WTC11 (cell line): ENCODE measurements around the gene LRSAM1. TPM values are rescaled to one million over a fixed set of nuclear protein-coding genes. Genes with fewer than 3 reads are reported as not detected.

ENCODE experiments used
- ATAC-seq: fragments of 200-7000 bp; cut with Tn5 transposase; 2 replicates; pipeline ENCODE4 v1.10.0; 2021; ENCODE audit warnings: mild to moderate bottlenecking, moderate library complexity
- CTCF ChIA-PET: fragments of 300-600 bp; sonication (Branson Sonifier 250); formaldehyde crosslinking; loops from one replicate; lab custom pipeline; 2021; ENCODE audit warnings: antibody characterized with exemption; lab: Charles Lee
- POLR2A ChIA-PET: fragments of 350-600 bp; sonication (Branson Sonifier 250); formaldehyde crosslinking; loops from one replicate; lab custom pipeline; 2021; ENCODE audit warnings: antibody characterized with exemption; lab: Charles Lee
- DNase-seq: peaks from one replicate; pipeline ENCODE4 v3.0.0; 2021; ENCODE audit warnings: low spot score
- H3K27ac Mint-ChIP-seq: 2 replicates; pipeline ENCODE4 v1.8.0; 2021; ENCODE audit warnings: mixed read lengths
- H3K27me3 Mint-ChIP-seq: 2 replicates; pipeline ENCODE4 v1.8.0; 2021; ENCODE audit warnings: low read depth, mild to moderate bottlenecking, moderate library complexity, mixed read lengths
- H3K36me3 Mint-ChIP-seq: 2 replicates; pipeline ENCODE4 v1.8.0; 2021; ENCODE audit warnings: mixed read lengths
- H3K4me1 Mint-ChIP-seq: 2 replicates; pipeline ENCODE4 v1.8.0; 2022; ENCODE audit warnings: mixed read lengths
- H3K4me3 Mint-ChIP-seq: 2 replicates; pipeline ENCODE4 v1.8.0; 2021; ENCODE audit warnings: mild to moderate bottlenecking, moderate library complexity, mixed read lengths
- H3K9me3 Mint-ChIP-seq: 2 replicates; pipeline ENCODE4 v1.8.0; 2021; ENCODE audit warnings: mixed read lengths
- AR ChIP-seq: fragments of 250-450 bp; sonication (Bioruptor Pico); IDR thresholded peaks from 2 replicates; pipeline ENCODE4 v1.9.0; 2021; ENCODE audit warnings: mild to moderate bottlenecking
- E2F5 ChIP-seq: sonication (generic); formaldehyde crosslinking; IDR thresholded peaks from 2 replicates; pipeline ENCODE4 v1.8.1; 2022; ENCODE audit warnings: mild to moderate bottlenecking, moderate library complexity, missing genetic modification reagents
- ESRRA ChIP-seq: sonication (generic); formaldehyde crosslinking; IDR thresholded peaks from 2 replicates; pipeline ENCODE4 v1.8.1; 2022; ENCODE audit warnings: mild to moderate bottlenecking, missing genetic modification reagents, borderline replicate concordance
- ETV6 ChIP-seq: sonication (generic); formaldehyde crosslinking; IDR thresholded peaks from 2 replicates; pipeline ENCODE4 v1.8.1; 2022; ENCODE audit warnings: mild to moderate bottlenecking, missing genetic modification reagents
- GABPB1 ChIP-seq: sonication (generic); formaldehyde crosslinking; IDR thresholded peaks from 2 replicates; pipeline ENCODE4 v1.8.1; 2023; ENCODE audit warnings: mild to moderate bottlenecking, missing genetic modification reagents
- GRHL2 ChIP-seq: fragments of 250-450 bp; sonication (Bioruptor Pico); IDR thresholded peaks from 2 replicates; pipeline ENCODE4 v1.8.0; 2022; ENCODE audit warnings: mild to moderate bottlenecking, moderate library complexity; ENCODE audit not compliant: insufficient replicate concordance, severe bottlenecking
- MYBL2 ChIP-seq: sonication (generic); formaldehyde crosslinking; IDR thresholded peaks from 2 replicates; pipeline ENCODE4 v1.8.1; 2023; ENCODE audit warnings: mild to moderate bottlenecking, moderate library complexity, missing genetic modification reagents
- NR3C1 ChIP-seq: sonication (generic); formaldehyde crosslinking; conservative IDR thresholded peaks from 2 replicates; pipeline ENCODE4 v1.8.1; 2023; ENCODE audit warnings: low read depth, mild to moderate bottlenecking, missing genetic modification reagents
- OVOL2 ChIP-seq: fragments of 250-450 bp; sonication (Bioruptor Pico); IDR thresholded peaks from 2 replicates; pipeline ENCODE4 v1.9.0; 2021; ENCODE audit warnings: mild to moderate bottlenecking, borderline replicate concordance
- PRDM15 ChIP-seq: sonication (generic); formaldehyde crosslinking; IDR thresholded peaks from 2 replicates; pipeline ENCODE4 v1.8.0; 2022; ENCODE audit warnings: missing genetic modification reagents
- PRRX2 ChIP-seq: fragments of 250-450 bp; sonication (Bioruptor Pico); IDR thresholded peaks from 2 replicates; pipeline ENCODE4 v1.8.0; 2021; ENCODE audit warnings: mild to moderate bottlenecking
- SMAD3 ChIP-seq: sonication (generic); formaldehyde crosslinking; IDR thresholded peaks from 2 replicates; pipeline ENCODE4 v1.8.0; 2022; ENCODE audit warnings: missing genetic modification reagents, mild to moderate bottlenecking, borderline replicate concordance
- SMAD4 ChIP-seq: sonication (generic); formaldehyde crosslinking; IDR thresholded peaks from 2 replicates; pipeline ENCODE4 v1.8.0; 2022; ENCODE audit warnings: mild to moderate bottlenecking, missing genetic modification reagents
- ZBTB43 ChIP-seq: sonication (generic); formaldehyde crosslinking; IDR thresholded peaks from 2 replicates; pipeline ENCODE4 v1.8.1; 2023; ENCODE audit warnings: mild to moderate bottlenecking, missing genetic modification reagents
- ZNF232 ChIP-seq: sonication (generic); formaldehyde crosslinking; IDR thresholded peaks from 2 replicates; pipeline ENCODE4 v1.8.0; 2022; ENCODE audit warnings: mild to moderate bottlenecking, missing genetic modification reagents
- ZNF317 ChIP-seq: sonication (generic); formaldehyde crosslinking; IDR thresholded peaks from 2 replicates; pipeline ENCODE4 v1.8.1; 2023; ENCODE audit warnings: low read depth, mild to moderate bottlenecking, moderate library complexity, missing genetic modification reagents, borderline replicate concordance
- ZNF396 ChIP-seq: fragments of 250-450 bp; sonication (Bioruptor Pico); IDR thresholded peaks from 2 replicates; pipeline ENCODE4 v1.8.0; 2021; ENCODE audit warnings: mild to moderate bottlenecking, moderate library complexity, borderline replicate concordance
- ZNF416 ChIP-seq: fragments of 250-450 bp; sonication (Bioruptor Pico); IDR thresholded peaks from 2 replicates; pipeline ENCODE4 v1.9.0; 2021; ENCODE audit warnings: mild to moderate bottlenecking, inconsistent platforms
- ZNF512 ChIP-seq: sonication (generic); formaldehyde crosslinking; IDR thresholded peaks from 2 replicates; pipeline ENCODE4 v1.8.1; 2022; ENCODE audit warnings: missing genetic modification reagents, borderline replicate concordance
- ZSCAN18 ChIP-seq: fragments of 250-450 bp; sonication (Bioruptor Pico); IDR thresholded peaks from 2 replicates; pipeline ENCODE4 v2.1.2; 2022; ENCODE audit warnings: mild to moderate bottlenecking, moderate library complexity
- total RNA-seq: library from RNA; stranded (reverse); gene quantifications from 3 replicates; pipeline ENCODE4 v1.2.3, GENCODE V29; 2021

The LRSAM1 gene
- total RNA-seq, 1 experiment from 2014 or later: 32.4 TPM

GRCh38 chr9:127479507-127480081 is 28.3 kb downstream of the LRSAM1 start (continued):
- no peak for TF ChIP-seq AR (CRISPR knock-in tag)
- no peak for TF ChIP-seq ZNF416 (CRISPR knock-in tag)
- no peak for TF ChIP-seq OVOL2

- POLR2A ChIA-PET: no interaction called here
- Mint-ChIP-seq H3K9me3 (no peaks in the 10 kb centered on the region), H3K27me3 (no peaks in the 10 kb centered on the region), H3K27ac (no peak overlapping the region), H3K4me1 (no peaks in the 10 kb centered on the region)
- DNase-seq (no peak), ATAC-seq (no peak)
- TF ChIP-seq NR3C1 (CRISPR knock-in tag) (no peak), E2F5 (no peak), GRHL2 (CRISPR knock-in tag) (no peak), ETV6 (CRISPR knock-in tag) (no peak), ZNF232 (CRISPR knock-in tag) (no peak), ESRRA (CRISPR knock-in tag) (no peak), MYBL2 (CRISPR knock-in tag) (no peak)
- TF ChIP-seq, all 79 proteins: peak for 0
- Mint-ChIP-seq H3K36me3 (peaks cover 28% of the 10 kb centered on the region), H3K4me3 (no peak overlapping the region)
- CTCF ChIA-PET: no interaction called here
These were observed 31.4 kb downstream of the LRSAM1 start for GRCh38 chr9:127482662-127483061.

GRCh38 chr9:127485995-127486394 is 34.7 kb downstream of the LRSAM1 start:
- H3K36me3 Mint-ChIP-seq: peaks cover 17% of the 10 kb centered on the region
- no peaks in the 10 kb centered on the region for H3K9me3 Mint-ChIP-seq
- no peak for TF ChIP-seq SMAD3
- no peak for TF ChIP-seq ZNF512 (CRISPR knock-in tag)
- TF ChIP-seq ETV6 (CRISPR knock-in tag): no peak
- TF ChIP-seq ZNF396 (CRISPR knock-in tag): no peak
- no peak for TF ChIP-seq GABPB1 (CRISPR knock-in tag)
- TF ChIP-seq PRRX2: no peak
- TF ChIP-seq ZSCAN18 (CRISPR knock-in tag): no peak
- TF ChIP-seq ESRRA (CRISPR knock-in tag): no peak
- no peak for TF ChIP-seq SMAD4 (CRISPR knock-in tag)
- no peak for TF ChIP-seq PRDM15 (CRISPR knock-in tag)
- TF ChIP-seq ZNF317: no peak
- TF ChIP-seq ZBTB43 (CRISPR knock-in tag): no peak
- TF ChIP-seq, all 79 proteins: peak for 0
- H3K4me3 Mint-ChIP-seq: no peak overlapping the region
- H3K27ac Mint-ChIP-seq: peak overlapping the region; percentile 68; the same call in 1 of the 2 replicates
- CTCF ChIA-PET: no interaction called here
- ATAC-seq (no peak), DNase-seq (no peak)
- H3K27me3 Mint-ChIP-seq: no peaks in the 10 kb centered on the region
- H3K4me1 Mint-ChIP-seq: peaks cover 5% of the 10 kb centered on the region
- POLR2A ChIA-PET: no interaction called here
